ENCODE data around the gene TNS3. TPM values are rescaled to one million over a fixed set of nuclear protein-coding genes. Genes with fewer than 3 reads are reported as not detected.

The TNS3 gene
- total RNA-seq, 1 donor from 2014 or later, result 120 TPM

DNA sequence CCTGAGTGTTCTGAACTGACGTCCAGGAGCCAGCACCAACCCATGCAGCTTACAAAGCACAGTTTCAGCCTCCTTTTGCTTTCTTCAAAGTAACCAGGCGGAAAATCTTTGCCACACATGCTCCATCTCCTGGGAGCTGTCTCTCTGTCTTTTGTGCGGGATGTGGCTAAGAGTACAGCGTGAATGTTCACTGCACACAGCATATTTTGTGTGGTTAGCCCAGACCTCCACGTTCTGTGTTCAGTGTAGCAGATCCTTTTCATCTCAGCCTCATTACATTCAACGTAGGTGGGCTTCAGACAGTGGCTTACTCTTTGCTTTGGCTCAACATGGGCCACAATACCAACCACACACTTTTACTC is 200.8 kb downstream of the TNS3 start:
- Mint-ChIP-seq H3K9me3 (ENCODE audit: low read depth) (no peaks in the 10 kb centered on the region), H3K36me3 (ENCODE audit: insufficient read depth) (peaks cover 18% of the 10 kb centered on the region), H3K4me3 (ENCODE audit: low read depth) (no peak overlapping the region), H3K4me1 (ENCODE audit: low read depth) (peaks cover 57% of the 10 kb centered on the region), H3K27me3 (no peaks in the 10 kb centered on the region), H3K27ac (peak overlapping the region; percentile 86)
- TF ChIP-seq, protein P1, sequence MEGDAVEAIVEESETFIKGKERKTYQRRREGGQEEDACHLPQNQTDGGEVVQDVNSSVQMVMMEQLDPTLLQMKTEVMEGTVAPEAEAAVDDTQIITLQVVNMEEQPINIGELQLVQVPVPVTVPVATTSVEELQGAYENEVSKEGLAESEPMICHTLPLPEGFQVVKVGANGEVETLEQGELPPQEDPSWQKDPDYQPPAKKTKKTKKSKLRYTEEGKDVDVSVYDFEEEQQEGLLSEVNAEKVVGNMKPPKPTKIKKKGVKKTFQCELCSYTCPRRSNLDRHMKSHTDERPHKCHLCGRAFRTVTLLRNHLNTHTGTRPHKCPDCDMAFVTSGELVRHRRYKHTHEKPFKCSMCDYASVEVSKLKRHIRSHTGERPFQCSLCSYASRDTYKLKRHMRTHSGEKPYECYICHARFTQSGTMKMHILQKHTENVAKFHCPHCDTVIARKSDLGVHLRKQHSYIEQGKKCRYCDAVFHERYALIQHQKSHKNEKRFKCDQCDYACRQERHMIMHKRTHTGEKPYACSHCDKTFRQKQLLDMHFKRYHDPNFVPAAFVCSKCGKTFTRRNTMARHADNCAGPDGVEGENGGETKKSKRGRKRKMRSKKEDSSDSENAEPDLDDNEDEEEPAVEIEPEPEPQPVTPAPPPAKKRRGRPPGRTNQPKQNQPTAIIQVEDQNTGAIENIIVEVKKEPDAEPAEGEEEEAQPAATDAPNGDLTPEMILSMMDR (IDR thresholded peaks at IDR 0.05; ENCODE audit: unreplicated experiment), result no peak
- DNase-seq (ENCODE audit: low spot score, unreplicated experiment), result no peak

DNA sequence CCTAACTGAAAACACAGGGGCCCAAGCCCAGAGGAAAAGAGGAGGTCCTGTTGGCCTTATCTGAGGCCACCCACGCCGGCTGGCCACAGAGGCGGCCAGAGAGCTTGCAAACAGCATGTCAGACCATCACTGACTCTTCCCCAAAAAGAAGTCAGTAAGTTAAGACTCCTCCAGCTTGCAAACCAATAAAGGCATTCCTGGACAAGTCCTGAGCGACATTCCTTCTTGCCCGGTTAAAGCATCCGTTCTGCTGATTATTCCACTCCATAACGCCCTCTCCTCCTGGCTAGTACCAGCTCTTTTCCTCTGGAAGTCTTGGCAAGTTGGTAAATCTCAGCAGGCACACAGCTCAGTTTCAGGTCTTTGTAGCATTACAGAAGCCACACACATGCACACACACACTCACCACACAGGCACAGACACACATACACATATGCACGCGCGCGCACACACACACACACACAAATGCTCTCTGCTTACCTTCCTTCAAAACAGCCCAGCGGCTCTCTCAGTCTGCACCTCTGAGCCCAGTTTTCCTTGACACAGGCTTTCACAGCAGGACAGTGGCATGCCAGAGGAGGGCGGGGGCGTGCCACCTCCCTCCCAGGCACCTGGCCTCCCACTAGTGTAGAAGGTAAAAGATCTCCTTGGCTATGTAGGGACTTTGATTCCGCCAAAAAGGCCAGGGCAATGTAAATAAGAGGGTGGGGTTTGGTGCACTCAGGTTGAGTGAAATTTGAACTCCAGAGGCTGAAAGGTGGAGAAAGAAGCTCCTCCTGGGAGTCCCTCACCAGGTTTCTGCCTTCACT is 201.4 kb downstream of the TNS3 start:
- TF ChIP-seq, protein P1 (IDR thresholded peaks at IDR 0.05; ENCODE audit: unreplicated experiment), result no peak
- no peak overlapping the region for H3K4me3 Mint-ChIP-seq (ENCODE audit: low read depth)
- peaks cover 52% of the 10 kb centered on the region for H3K4me1 Mint-ChIP-seq (ENCODE audit: low read depth)

DNA sequence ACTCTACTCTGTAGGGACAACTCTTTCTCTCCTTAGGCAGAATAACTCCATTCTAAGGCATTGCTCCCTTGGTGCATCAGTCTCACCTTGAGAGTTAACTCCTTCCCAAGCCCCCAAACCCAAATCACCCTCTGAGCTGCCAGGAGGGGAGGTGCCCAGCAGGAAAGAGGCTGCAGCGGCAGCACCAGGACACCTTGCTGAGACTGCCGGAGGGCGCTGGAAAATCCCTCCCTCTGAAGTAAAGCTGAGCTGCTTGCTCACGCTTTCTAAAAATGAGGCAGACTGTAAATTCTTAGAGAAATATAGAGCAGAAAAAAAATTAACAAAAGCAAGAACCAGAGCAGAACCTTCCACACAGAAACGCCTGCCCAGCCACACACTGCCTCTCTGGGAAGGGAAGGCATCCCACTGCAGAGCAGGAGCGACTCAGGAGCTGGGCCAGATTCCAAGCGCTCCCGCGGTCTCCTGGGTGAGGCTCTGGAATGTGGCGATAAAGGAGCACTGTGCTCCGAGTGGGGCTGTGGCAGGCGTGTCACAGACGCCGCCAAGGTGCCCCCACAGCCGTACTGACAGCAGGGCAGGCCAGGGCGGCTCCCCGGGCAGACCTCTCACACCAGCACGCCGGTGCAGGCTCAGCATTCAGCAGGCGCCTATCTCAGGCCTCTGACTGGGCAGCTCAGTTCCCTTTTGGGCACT is 202.1 kb downstream of the TNS3 start:
- DNase-seq (ENCODE audit: low spot score, unreplicated experiment), result peak; percentile 24
- TF ChIP-seq, protein P1 (IDR thresholded peaks at IDR 0.05; ENCODE audit: unreplicated experiment), result no peak
- H3K4me1 Mint-ChIP-seq (ENCODE audit: low read depth), result peaks cover 44% of the 10 kb centered on the region
- H3K36me3 Mint-ChIP-seq (ENCODE audit: insufficient read depth), result peaks cover 17% of the 10 kb centered on the region
- H3K4me3 Mint-ChIP-seq (ENCODE audit: low read depth), result peak overlapping the region; percentile 49
- H3K27me3 Mint-ChIP-seq, result no peaks in the 10 kb centered on the region
- peak overlapping the region; percentile 75 for H3K27ac Mint-ChIP-seq
- no peaks in the 10 kb centered on the region for H3K9me3 Mint-ChIP-seq (ENCODE audit: low read depth)

More for the DNA sequence above, 201.4 kb downstream of the TNS3 start:
- no peak for DNase-seq (ENCODE audit: low spot score, unreplicated experiment)
- Mint-ChIP-seq H3K27ac (peak overlapping the region; percentile 86), H3K36me3 (ENCODE audit: insufficient read depth) (peaks cover 20% of the 10 kb centered on the region), H3K9me3 (ENCODE audit: low read depth) (no peaks in the 10 kb centered on the region), H3K27me3 (no peaks in the 10 kb centered on the region)

DNA sequence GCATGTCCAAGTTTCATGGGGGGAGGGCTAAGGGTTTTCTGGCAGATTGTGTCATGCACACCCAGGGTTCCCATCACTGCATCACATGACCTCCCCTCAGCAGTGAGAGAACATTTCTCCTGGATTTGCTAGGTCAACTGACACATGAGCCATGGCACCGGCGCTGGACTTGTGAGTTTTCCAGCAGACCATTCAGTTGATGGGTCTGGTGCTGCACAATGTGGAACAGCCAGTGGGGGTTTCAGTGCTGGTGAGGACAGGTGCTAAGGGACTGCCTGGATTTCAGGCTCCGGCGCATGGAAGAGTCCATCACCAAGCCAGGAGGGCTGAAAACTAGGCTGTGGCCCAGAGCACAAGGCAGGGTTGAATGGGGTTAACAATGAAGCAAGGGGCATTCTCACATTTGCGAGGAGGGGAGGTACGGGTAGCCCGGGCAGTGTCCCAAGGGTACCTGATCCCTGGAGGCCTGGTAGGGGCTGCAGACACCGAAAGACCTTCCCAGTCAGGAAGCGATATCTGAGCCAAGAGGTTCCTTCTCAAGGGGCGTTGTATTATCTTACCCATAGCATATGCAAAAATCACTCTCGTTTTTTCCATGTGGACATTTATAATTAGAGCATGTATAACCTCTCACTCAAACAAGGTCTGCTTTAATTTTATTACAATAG is 203.0 kb downstream of the TNS3 start:
- Mint-ChIP-seq H3K27me3 (no peaks in the 10 kb centered on the region), H3K9me3 (ENCODE audit: low read depth) (no peaks in the 10 kb centered on the region), H3K4me3 (ENCODE audit: low read depth) (no peak overlapping the region), H3K36me3 (ENCODE audit: insufficient read depth) (peaks cover 15% of the 10 kb centered on the region), H3K27ac (no peak overlapping the region), H3K4me1 (ENCODE audit: low read depth) (peaks cover 38% of the 10 kb centered on the region)
- no peak for DNase-seq (ENCODE audit: low spot score, unreplicated experiment)
- TF ChIP-seq, protein P1 (IDR thresholded peaks at IDR 0.05; ENCODE audit: unreplicated experiment), result no peak

DNA sequence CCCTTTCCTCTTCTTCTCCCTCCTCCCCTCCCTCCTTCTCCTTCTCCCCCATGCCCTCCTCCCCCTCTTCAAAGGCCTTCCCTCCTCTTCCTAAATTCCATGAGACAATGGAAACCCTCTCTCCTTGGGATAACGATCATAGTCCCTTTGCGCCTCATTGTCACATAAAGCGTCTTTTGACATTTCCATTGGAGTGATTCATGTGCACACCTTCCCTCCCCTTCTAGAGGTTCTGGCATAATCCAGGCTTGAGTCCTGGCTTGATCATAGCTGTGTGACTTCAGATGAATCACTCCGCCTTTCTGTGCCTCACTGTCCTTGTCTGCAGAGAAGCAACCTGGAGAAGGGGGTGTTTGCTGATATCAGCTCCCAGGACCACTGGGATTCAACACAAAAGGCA is 204.2 kb downstream of the TNS3 start:
- Mint-ChIP-seq H3K27ac (peak overlapping the region; percentile 84), H3K4me3 (ENCODE audit: low read depth) (no peak overlapping the region), H3K27me3 (no peaks in the 10 kb centered on the region), H3K36me3 (ENCODE audit: insufficient read depth) (peaks cover 12% of the 10 kb centered on the region), H3K9me3 (ENCODE audit: low read depth) (no peaks in the 10 kb centered on the region), H3K4me1 (ENCODE audit: low read depth) (peaks cover 33% of the 10 kb centered on the region)
- DNase-seq (ENCODE audit: low spot score, unreplicated experiment), result no peak
- TF ChIP-seq, protein P1 (IDR thresholded peaks at IDR 0.05; ENCODE audit: unreplicated experiment), result no peak

Data from progenitor cell of endocrine pancreas (in vitro differentiated cells).